ENCODE measurements around the gene PRDM2.

GRCh38 chr1:13754510-13755103 is 54.6 kb downstream of the PRDM2 start:
- TF ChIP-seq POLR2A (IDR thresholded peaks at IDR 0.05), result no peak
- no peak for TF ChIP-seq CTCF (IDR thresholded peaks at IDR 0.05)

Measured in sigmoid colon (tissue), 3 donors.